ENCODE results near the gene JARID2.

The JARID2 gene

DNA sequence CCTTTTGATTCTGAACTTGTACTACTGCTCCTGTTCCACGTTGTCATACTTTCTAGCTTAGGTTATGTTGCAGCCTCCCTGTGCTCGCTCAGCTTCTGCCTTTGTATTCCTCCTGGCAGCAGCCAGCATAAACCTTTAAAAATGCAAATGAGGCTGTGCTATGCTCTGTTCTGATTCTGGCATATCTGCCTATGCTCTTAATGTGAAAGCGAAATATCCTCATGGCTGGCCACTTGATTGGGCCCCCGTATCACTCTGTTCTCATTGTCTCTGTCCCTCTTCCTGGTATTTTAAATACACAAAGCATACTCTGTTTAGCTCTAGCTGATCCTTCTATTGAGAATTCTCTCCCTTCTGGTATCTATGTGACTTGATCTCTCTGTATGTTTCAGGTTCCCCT is 139.0 kb downstream of the JARID2 start:
- DNase-seq, result no peak

DNA sequence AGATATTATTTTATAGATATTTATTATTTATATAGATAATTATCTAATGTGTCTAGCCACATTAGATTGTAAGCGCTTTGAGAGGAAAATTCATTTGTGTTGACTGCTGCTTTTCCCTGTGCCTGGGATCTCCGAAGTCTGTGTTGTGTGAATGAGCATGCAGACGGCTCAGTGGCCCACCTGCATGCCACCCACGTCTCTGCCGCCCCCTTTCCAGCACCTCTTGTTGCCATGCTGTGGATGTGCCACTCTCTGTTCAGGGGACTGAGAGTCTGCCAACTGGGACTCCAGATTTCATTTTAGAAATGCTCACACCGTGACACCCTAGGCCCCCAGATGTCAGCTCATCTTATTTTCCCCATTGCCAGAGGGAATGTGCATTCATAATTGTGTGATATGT is 139.7 kb downstream of the JARID2 start:
- no peak for DNase-seq

DNA sequence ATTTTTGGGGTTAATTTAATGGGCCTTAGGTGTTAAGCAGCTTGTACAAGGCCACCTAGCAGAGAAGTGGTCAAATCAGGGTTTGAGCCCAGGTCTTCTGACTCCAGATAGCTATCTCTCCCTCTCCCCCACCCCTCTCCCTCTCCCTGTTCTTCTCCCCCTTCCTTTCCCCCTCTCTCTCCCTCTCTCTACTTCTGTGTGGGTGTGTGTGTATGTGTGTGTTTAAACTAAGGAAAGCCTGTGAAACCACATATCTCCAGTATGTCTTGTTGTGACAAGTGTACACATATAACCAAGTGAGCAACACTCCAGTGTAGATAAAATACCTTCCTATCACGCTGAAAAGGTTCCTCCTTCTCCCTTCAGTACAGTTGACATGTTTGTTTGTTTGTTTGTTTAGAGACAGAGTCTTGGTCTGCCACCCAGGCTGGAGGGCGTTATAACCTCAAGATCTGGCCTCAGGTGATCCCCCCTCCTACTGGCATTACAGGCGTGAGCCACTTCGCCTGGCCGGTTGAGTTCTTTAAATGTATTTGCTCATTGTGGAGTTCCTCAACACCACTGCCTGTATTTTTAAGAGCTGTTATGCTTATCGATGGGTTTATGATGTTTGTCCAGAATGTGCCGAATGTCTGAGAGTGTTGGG is 140.4 kb downstream of the JARID2 start:
- DNase-seq, result no peak

DNA sequence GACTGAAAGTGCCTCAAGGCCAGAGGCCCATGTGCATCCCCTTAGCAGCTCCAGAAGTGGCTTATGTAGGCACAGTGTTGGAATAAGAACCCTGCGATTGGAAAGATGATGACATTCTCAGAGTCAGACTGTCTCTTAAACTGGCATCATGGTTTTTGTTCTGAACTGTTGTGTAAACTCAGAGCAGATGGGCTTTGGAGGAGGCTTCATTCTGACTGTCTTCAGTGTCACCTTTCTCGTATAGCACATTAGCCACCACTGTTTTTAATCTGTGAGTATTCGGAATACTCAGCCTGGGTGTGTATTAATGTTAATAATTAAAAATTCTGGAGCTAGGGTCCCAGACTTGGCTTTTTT is 140.9 kb downstream of the JARID2 start:
- DNase-seq, result no peak

DNA sequence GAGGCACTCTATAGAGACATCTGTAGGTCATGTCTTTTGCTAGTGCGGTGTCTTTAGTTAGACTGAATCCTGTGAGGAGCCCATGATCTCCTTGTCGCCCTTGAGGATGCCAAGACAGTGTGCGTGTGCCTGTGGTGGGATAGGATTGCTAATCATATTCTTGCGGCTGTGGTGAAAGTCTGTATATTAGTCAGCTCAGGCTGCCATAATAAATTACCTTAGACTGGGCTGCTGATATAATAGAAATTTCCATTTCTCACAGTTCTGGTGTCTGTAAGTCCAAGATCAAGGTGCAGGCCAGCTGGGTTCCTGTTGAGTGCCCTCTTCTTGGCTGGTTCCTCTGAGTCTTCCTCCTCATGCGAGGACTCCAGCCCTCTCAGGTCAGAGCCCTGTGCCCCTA is 141.2 kb downstream of the JARID2 start:
- no peak for DNase-seq

DNA sequence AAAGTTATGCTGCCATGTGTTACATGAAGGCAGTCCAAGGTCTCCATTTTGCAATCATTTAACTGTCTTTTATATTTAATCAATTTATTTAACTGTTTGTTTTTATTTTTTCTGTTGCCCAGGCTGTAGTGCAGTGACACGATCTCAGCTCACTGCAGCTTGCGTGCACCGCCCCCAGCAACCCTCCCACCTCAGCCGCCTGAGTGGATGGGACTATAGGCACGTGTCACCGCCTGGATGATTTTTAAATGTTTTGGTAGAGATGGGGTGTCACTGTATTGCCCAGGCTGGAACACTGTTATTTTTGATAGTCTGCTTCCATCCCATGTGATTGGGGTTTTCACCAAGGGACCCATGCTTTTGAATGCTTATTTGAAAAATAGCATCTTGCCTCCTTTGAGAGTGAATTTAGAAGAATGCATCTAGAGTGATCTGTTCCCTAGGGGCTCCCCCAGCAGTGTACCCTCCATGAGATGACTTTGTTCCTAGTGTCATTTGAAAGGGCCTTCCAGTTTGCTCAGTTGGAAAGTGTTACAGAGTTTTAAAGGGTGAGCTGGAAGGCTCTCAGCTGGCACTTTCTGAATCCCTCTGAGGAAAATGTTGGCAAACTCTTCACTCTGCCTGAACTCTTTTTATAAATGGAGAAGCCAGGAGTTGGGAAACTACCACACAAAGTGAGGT is 143.4 kb downstream of the JARID2 start:
- no peak for DNase-seq

DNA sequence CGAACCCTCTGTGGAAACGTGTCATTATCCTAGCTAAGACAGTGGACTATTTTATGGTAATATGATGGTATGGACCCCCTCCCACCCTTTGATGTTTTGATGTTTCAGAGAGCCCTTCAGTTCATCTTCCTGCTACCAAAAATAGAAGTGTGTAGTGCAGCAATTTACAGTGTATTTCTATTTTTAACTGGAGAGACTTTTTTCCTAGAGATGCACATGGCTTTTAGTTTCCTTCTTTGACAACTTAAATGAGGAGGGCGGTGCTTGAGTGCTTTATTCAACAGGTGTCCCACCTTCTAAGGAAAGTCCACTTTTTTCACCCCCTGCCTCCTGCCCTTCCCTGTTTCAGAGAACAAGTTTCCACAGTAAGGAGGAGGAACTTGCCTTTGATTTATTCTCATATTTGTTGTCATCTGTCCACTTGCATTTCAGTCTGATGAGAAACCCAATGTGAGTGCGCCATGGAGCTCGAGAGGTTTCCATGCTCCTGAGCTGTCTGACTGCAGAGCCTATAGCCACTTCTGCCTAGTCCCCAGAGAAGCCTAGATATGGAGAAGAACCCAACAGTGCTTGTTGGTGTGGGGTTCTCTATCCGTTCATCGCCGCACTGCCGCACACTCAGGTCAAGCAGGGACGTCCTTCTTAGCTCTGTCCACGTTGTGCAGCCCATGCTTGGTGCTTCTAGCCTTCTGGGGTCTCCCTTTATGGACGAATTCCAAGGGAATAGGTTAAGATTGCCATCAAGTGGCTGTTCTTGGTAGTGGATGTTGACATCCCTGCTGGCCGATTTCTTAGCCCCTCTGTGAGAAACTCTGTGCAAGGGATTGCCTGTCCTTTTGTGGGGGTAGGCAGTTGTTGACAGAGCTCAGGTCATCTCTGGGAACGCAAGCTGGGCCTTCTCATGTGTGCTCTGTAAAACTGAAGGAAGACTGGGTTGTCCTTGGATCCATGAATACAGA is 144.2 kb downstream of the JARID2 start:
- no peak for DNase-seq

DNA sequence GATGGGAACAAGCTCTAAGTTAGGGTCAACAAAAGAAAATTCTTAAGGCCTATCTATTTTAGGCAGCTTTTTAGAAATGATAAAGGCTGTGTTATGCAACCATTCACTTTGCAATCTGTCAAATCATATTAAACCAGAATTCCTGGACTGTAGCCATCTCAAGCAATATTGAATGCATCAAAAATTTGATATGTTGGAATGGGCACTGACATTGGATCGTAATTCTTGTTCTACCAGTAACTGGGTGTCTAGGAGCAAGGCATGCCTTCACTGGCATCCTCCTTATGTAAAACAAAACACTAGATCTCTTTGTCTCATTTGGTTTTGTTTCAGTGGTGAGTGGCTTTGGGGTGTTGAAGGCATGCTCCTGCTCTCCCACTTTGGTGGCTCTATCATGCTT is 145.6 kb downstream of the JARID2 start:
- DNase-seq, result no peak

DNA sequence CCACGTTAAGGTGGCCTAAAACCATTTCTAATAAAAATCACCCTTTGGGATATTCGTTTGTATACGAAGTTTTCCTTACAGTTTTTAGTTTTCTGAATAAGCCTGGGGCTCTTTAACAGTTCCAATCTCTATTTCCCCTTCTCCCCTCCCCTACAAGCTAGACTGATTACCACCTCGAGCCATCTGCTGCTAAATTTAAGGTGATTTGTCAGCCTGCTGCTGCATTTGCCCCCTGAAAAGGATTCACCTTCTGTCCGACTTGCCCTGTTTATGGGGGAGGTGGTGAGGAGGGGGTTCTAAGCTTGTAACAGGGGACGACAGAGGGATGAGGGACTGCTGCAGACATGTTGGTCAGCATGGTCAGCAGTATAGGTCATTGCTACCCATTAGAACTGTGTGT is 146.3 kb downstream of the JARID2 start:
- DNase-seq, result no peak

DNA sequence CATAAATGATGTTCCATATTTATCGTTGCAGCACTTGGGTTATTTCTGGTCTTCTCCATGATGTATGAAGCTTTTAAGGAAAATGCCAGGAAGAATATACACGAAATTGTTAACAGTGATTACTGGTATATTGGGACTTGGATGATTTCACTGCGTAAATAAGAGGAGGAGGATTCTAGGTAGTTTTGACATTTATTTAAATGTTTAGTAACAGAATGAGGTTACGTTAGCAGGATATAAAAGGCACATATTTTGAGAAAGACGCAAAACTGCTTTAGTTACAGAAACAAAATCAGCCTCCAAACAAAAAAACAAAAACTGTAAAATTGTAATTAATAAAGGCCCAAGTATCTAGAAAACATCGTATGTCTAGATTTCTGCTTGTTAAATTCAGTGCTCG is 147.7 kb downstream of the JARID2 start:
- DNase-seq, result no peak

DNA sequence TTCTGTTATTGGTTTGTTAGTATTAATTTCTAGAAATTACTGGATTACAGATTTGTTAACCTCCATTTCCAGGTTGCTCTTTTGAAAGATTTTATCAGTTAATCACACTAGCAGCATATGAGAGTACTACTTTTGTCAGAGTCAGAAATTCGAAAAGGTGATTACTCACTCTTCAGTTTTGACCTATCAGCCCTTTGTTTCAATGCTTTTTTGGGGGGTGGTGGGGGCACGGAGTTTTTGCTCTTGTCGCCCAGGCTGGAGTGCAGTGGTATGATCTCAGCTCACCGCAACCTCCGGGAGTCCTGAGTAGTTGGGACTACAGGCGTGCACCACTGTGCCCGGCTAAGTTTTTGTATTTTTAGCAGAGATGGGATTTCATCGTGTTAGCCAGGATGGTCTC is 149.2 kb downstream of the JARID2 start:
- DNase-seq, result no peak

DNA sequence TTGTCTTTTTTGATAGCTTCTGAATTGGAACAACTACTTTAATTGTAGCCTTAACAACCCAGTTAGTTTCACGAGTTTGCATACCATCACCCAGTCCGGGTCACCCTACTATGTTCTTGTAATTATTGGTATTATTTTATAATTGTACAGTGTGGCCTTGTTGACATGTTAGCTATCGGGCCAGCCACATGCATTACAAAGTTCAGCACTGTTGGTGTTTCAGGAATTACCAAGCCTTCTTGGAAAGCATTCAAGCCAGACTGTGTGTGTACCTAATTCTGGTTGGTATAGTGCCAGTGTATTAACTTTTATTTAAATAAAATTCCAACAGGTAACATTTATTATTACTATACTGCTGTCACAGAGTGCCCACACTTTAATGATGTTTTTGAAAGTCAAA is 150.9 kb downstream of the JARID2 start:
- DNase-seq, result no peak

DNA sequence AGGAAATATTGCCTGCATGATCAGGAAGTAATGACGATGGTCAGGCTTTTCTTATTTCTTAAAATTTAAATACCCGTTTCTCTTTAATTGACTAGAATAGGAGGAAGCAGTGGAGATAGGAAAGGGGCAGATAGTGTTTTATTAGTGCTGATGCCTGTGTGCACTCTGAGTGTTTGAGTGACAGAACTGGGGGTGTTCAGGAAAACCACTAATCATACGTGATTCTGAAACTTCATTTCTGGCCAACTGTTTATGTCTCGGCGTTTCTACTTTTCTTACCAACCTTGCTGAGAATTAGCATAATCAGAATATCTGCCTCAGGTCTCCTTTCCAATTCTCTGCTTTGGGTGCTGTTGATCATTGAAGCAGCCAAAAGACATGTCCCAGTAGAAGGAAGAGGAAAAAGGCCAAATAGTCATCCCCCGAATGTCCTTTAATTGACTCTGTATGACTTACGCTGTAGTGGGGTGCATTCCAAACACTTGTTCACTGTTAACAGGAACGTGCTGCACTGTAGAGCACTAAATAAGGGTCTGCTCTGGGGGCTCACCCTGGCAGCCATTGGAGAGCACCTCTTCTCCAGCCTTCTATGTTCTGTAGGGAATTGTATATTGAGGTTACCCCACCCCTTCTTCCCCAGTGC is 152.9 kb downstream of the JARID2 start:
- no peak for DNase-seq

DNA sequence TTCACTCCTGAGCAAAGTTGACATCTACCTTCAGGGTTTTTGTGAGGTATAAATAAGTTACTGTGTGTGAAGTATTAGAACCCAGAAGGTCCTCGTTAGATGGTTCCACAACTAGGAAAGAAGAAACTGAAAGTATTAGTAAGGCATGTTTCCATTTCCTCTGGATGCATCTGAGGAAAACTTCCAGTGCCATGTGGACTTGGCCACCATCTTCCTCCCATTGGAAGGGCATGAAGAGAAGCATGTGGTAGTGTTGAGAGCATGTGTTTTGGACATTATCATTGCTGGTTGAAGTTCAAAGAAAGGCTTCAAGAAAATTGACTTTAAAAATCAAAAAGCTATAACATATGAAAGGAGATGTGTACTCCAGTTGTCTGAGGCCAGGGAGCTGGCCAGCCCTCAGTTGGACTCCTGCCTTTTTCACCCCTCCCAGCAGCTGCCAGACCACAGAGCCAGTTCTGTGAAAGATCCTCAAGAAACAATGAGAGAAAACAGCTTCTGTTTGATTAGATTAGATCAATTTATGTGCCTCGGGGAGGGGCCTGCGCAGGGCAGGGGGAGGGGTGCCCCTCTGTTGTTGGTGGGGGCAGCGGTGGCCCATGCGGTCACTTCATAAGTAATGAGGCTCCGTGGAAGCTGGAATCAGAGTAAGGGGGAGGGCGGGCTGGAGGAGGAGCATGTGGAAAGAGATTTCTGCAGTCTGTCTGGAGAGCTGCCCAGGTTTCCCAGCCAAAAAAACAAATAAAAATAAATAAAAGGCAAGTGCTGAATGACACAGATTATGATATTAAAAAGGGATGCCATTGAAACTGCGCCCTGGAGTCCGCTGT is 154.0 kb downstream of the JARID2 start:
- no peak for DNase-seq

DNA sequence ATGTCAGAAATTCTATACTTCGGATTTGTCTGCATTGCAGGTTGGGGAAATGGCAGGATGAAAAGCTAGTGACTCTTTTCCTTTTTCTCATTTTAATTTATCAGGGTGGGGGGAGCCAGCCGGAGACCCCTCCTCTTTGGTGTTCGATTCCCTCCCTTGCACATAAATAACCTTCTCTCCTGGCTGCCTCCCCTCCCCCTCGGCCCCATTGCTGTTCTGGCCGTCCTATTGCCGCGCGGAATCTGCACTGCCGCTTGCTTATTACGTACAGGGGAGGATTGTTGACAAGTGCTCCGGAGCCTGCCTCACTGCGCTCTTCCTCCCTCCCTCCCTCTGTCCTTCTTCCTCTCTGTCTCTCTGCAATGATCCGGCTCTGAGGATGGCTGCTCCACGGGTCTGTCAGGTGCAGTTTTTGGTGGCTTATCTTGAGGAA is 154.7 kb downstream of the JARID2 start:
- DNase-seq, result no peak

DNA sequence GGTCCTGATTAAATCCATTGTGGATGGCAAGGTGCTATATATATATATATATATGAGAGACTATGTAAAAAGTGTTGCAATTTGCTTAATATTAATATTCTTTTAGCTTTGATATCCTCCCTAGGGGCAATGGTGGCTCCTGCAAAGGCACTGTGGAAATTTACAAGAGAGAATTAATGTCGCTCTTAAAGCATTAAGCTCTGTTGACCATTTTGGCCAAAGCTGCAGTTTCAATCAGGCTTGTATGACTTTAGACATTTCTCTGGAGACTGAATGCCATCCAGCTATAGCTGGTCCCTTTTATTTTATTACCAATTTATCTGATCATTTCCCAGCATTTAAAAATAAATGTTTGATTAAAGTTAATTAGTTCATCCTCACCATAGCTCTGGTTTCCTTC is 155.3 kb downstream of the JARID2 start:
- no peak for DNase-seq

DNA sequence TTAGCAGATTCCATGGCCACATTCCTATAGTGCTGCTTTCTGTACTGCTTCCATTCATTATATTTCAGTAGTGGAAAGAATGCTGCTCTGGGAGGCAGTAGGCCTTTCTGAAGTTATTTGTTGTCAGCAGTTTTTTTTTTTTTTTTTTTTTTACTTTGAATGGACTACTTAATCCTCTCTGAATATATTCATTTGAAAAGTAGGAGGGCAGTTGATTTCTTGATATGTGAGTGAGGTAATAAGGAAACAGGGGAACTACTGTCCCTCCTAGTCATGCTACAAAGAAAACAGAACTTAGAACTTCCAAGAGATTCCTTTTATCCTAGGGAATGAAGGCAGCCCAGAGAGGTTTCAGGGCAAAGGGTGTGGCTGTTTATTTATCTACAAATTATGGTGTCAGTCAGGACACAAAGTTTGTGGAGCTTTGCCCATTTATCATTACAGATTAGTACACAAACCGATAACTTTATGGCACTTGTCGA is 155.9 kb downstream of the JARID2 start:
- no peak for DNase-seq

DNA sequence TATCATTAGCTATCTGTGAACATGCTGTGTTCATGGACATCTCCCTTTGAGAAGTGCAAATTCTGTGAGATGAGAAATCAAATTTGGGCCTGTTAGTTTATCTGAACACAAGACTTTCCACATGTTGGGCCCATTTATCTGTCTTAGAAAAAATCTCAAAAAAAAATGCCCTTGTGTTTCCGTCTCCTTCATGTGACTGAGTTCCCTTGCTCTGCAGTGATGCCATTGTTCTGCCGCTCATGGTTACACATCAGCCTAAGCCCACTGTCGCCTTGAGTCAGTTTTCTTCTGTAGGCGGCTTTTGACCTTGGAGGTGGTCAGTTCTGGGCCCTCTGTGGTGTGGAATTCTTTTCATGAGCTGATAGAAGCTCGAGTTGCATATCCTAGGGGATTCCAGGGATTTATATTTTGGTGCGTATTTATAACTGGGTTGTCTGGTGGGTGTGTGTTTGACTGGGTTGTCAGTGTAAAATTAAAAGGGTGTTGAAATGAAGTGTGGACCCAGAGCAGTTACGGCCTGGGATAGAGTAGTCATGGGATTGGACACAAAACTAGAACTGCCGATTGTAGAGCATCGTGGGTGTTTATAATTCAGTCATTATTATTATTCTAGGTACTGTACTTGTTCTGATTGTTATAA is 156.7 kb downstream of the JARID2 start:
- DNase-seq, result no peak

DNA sequence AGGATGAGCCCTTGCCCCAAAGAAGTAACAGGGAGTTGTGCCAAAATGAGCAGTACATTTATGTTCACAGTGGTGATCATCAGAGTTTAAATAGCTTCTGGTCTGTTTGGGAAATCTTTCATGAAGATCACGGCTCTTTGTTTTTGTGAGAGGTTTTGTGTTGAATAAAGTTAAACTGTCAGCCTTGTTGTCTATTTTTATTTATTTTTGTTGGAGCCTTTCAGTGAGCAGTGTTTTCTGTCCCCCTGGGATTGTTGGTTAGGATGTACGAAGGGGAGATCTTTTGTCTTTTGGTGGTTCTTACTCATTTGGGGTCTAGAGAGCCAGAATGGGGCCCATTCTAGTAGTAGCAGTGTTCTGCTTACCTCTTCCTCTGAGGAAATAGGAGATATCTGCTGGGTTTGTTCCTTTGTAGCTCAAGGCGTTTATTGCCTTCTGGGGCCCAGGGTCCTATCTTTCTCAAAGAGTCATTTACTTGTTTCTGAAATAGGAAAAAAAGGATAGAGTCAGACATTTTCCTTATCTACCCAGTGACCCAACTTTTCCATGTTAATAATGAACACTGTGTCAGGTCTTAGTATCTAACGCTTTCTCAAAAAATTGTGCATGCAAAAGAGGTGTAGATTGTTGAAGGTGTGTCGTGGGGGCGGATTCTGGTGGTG is 157.4 kb downstream of the JARID2 start:
- no peak for DNase-seq

DNA sequence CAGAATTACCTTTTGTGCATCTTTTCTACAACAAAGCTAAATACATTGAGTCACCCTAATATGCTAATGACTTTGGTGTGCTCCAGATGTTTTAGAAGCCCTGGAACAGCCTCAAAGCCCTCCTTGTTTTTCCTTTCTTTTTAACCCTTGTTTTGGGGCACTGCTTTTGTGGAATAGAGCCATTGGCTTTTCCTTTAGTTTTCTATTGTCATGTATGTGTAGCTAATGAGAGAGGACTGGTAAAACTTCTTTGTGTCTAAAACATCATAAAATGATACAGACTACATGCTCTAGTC is 158.8 kb downstream of the JARID2 start:
- DNase-seq, result no peak

Data from activated CD4-positive, alpha-beta T cell treated with anti-CD3 and anti-CD28 coated beads, Interleukin-2, amount 50 U/mL, for 4 hours (primary cell).